H1 (cell line): ENCODE results near the gene MTERF1. TPM values are rescaled to one million over a fixed set of nuclear protein-coding genes. Genes with fewer than 3 reads are reported as not detected.

Source experiments
- CTCF ChIA-PET: fragments of 300-600 bp; sonication (Branson Sonifier 250); formaldehyde crosslinking; loops from one replicate; lab custom pipeline; 2021; ENCODE audit not compliant: partially characterized antibody; lab: Charles Lee
- POLR2A ChIA-PET: fragments of 300-600 bp; sonication (Branson Sonifier 250); formaldehyde crosslinking; loops from one replicate; lab custom pipeline; 2021; ENCODE audit warnings: inconsistent platforms; ENCODE audit not compliant: partially characterized antibody; lab: Charles Lee
- DNase-seq, 2 experiments: peaks; one replicate each; pipeline versions ENCODE4 v3.0.0 to v3.0.0-alpha.2; 2010 to 2022; ENCODE audit warnings: low spot score in 2 of 2, low read depth in 1 of 2, mixed read lengths in 1 of 2
- FAIRE-seq: peaks from 2 replicates; lab custom pipeline; 2011; peaks lifted over from hg19 to GRCh38; lab: Jason Lieb, UNC
- H2AFZ ChIP-seq: 2 replicates; pipeline ENCODE4 v1.8.1; 2012; ENCODE audit warnings: low read length, inconsistent platforms
- H2AK5ac ChIP-seq: 2 replicates; pipeline ENCODE4 v1.6.1; 2013; ENCODE audit warnings: low read depth, low read length
- H2BK120ac ChIP-seq: replicated peaks from 2 replicates; pipeline ENCODE3; 2013; ENCODE audit warnings: low read depth, low read length, inconsistent platforms
- H2BK12ac ChIP-seq: 2 replicates; pipeline ENCODE4 v1.6.1; 2013; ENCODE audit warnings: low read depth, low read length
- H2BK15ac ChIP-seq: 2 replicates; pipeline ENCODE4 v1.6.1; 2013; ENCODE audit warnings: low read length
- H2BK20ac ChIP-seq: 2 replicates; pipeline ENCODE4 v1.6.1; 2013; ENCODE audit warnings: low read length
- H2BK5ac ChIP-seq: 2 replicates; pipeline ENCODE4 v1.6.1; 2013; ENCODE audit warnings: low read depth, low read length
- H3K14ac ChIP-seq: 2 replicates; pipeline ENCODE4 v1.6.1; 2013; ENCODE audit warnings: inconsistent platforms; ENCODE audit not compliant: insufficient read length
- H3K18ac ChIP-seq: 2 replicates; pipeline ENCODE4 v1.6.1; 2013; ENCODE audit warnings: low read length; ENCODE audit errors: extremely low read depth
- H3K23ac ChIP-seq: 2 replicates; pipeline ENCODE4 v1.6.1; 2013; ENCODE audit warnings: inconsistent platforms; ENCODE audit not compliant: insufficient read length
- H3K23me2 ChIP-seq: 2 replicates; pipeline ENCODE4 v1.6.1; 2013; ENCODE audit warnings: low read depth, low read length
- H3K27ac ChIP-seq: 2 replicates; pipeline ENCODE4 v1.6.1; 2011; ENCODE audit warnings: low read depth, low read length, inconsistent platforms
- H3K27me3 ChIP-seq, 4 experiments: replicated peaks in 1 of 4; 1 replicate in 1 of 4; 2 replicates in 3 of 4; pipeline versions ENCODE4 v1.6.1 to v1.8.1; 2011 to 2013; ENCODE audit warnings: low read length in 3 of 4, mild to moderate bottlenecking in 3 of 4, inconsistent platforms in 2 of 4, mixed read lengths in 2 of 4, moderate library complexity in 1 of 4; ENCODE audit not compliant: control insufficient read depth in 3 of 4, insufficient read depth in 3 of 4; ENCODE audit errors: extremely low read depth in 1 of 4
- H3K36me3 ChIP-seq, 4 experiments: 2 replicates each; pipeline versions ENCODE4 v1.6.1 to v1.8.1; 2011 to 2013; ENCODE audit warnings: mild to moderate bottlenecking in 4 of 4, low read length in 3 of 4, moderate library complexity in 2 of 4, control low read depth in 1 of 4, inconsistent platforms in 1 of 4; ENCODE audit not compliant: insufficient read depth in 4 of 4, control insufficient read depth in 2 of 4
- H3K4ac ChIP-seq: replicated peaks from 2 replicates; pipeline ENCODE3; 2013; ENCODE audit warnings: low read length, low read depth, mixed read lengths, inconsistent platforms; ENCODE audit not compliant: insufficient read length
- H3K4me1 ChIP-seq, 4 experiments: replicated peaks in 1 of 4; 1 replicate in 1 of 4; 2 replicates in 3 of 4; pipeline versions ENCODE4 v1.6.1 to v1.8.1; 2011 to 2013; ENCODE audit warnings: low read length in 3 of 4, inconsistent platforms in 2 of 4, mixed read lengths in 1 of 4; ENCODE audit not compliant: insufficient read depth in 4 of 4, control insufficient read depth in 3 of 4
- H3K4me2 ChIP-seq, 2 experiments: 2 replicates each; pipeline versions ENCODE4 v1.6.1 to v1.8.1; 2011 to 2013; ENCODE audit warnings: low read depth in 2 of 2, low read length in 2 of 2, control low read depth in 1 of 2, inconsistent platforms in 1 of 2, mild to moderate bottlenecking in 1 of 2; ENCODE audit not compliant: insufficient read depth in 1 of 2
- H3K4me3 ChIP-seq, 4 experiments: fragments of 200-600, 300-600 bp in 1 of 4; sonication (generic), shearing (Covaris generic), sonication (Bioruptor Twin) in 1 of 4; 2 replicates each; pipeline versions ENCODE4 v1.5.1 to v1.8.1; 2011 to 2016; ENCODE audit warnings: low read length in 4 of 4, low read depth in 3 of 4, control low read depth in 2 of 4, inconsistent platforms in 2 of 4, mild to moderate bottlenecking in 2 of 4, mixed read lengths in 1 of 4, moderate library complexity in 1 of 4; ENCODE audit not compliant: insufficient read depth in 2 of 4; ENCODE audit errors: extremely low read depth in 1 of 4
- H3K56ac ChIP-seq: replicated peaks from 2 replicates; pipeline ENCODE3; 2013; ENCODE audit warnings: low read depth, mild to moderate bottlenecking, mixed read lengths, low read length, inconsistent platforms; ENCODE audit not compliant: insufficient read length
- H3K79me1 ChIP-seq: 2 replicates; pipeline ENCODE4 v1.6.1; 2013; ENCODE audit warnings: low read depth, low read length, control low read depth
- H3K79me2 ChIP-seq, 2 experiments: 2 replicates each; pipeline versions ENCODE4 v1.6.1 to v1.8.1; 2012 to 2013; ENCODE audit warnings: low read length in 2 of 2, mild to moderate bottlenecking in 2 of 2, inconsistent platforms in 1 of 2; ENCODE audit not compliant: insufficient read depth in 2 of 2, control insufficient read depth in 1 of 2
- H3K9ac ChIP-seq, 4 experiments: replicated peaks in 1 of 4; 1 replicate in 1 of 4; 2 replicates in 3 of 4; pipeline versions ENCODE4 v1.6.1 to v1.8.1; 2011 to 2013; ENCODE audit warnings: low read depth in 3 of 4, low read length in 3 of 4, control low read depth in 2 of 4, mild to moderate bottlenecking in 2 of 4, moderate library complexity in 2 of 4, inconsistent platforms in 1 of 4; ENCODE audit errors: extremely low read depth in 1 of 4
- H3K9me3 ChIP-seq, 2 experiments: 2 replicates each; pipeline versions ENCODE4 v1.6.1 to v1.8.1; 2012 to 2013; ENCODE audit warnings: mild to moderate bottlenecking in 2 of 2, moderate library complexity in 2 of 2, control low read depth in 1 of 2, inconsistent platforms in 1 of 2, low read depth in 1 of 2, low read length in 1 of 2, mixed read lengths in 1 of 2; ENCODE audit not compliant: insufficient read depth in 2 of 2
- H4K20me1 ChIP-seq, 2 experiments: replicated peaks in 1 of 2; 2 replicates each; pipeline versions ENCODE3 to v1.8.1; 2011 to 2013; ENCODE audit warnings: inconsistent platforms in 2 of 2, low read length in 2 of 2, mild to moderate bottlenecking in 1 of 2; ENCODE audit not compliant: insufficient read depth in 2 of 2, control insufficient read depth in 1 of 2
- H4K5ac ChIP-seq: 2 replicates; pipeline ENCODE4 v1.6.1; 2013; ENCODE audit warnings: low read length, low read depth, mixed read lengths, inconsistent platforms; ENCODE audit not compliant: insufficient read length
- H4K8ac ChIP-seq: 2 replicates; pipeline ENCODE4 v1.8.0; 2013; ENCODE audit warnings: mild to moderate bottlenecking, moderate library complexity, low read length, inconsistent platforms; ENCODE audit not compliant: insufficient read depth; ENCODE audit errors: extremely low read depth
- H4K91ac ChIP-seq: replicated peaks from 2 replicates; pipeline ENCODE3; 2013; ENCODE audit warnings: low read length, mixed read lengths, inconsistent platforms; ENCODE audit not compliant: insufficient read length
- ATF3 ChIP-seq: IDR thresholded peaks from 2 replicates; pipeline ENCODE4 v1.6.1; 2011; ENCODE audit warnings: low read depth, mild to moderate bottlenecking, low read length; ENCODE audit not compliant: insufficient read depth
- EGR1 ChIP-seq: IDR thresholded peaks from 2 replicates; pipeline ENCODE4 v1.6.1; 2011; ENCODE audit warnings: low read depth, low read length, borderline replicate concordance
- EP300 ChIP-seq, 2 experiments: IDR thresholded peaks; 1 replicate in 1 of 2; 2 replicates in 1 of 2; pipeline ENCODE4 v1.6.1; 2011 to 2012; ENCODE audit warnings: low read depth in 2 of 2, low read length in 2 of 2, mild to moderate bottlenecking in 2 of 2, borderline replicate concordance in 1 of 2, inconsistent platforms in 1 of 2, moderate library complexity in 1 of 2
- GABPA ChIP-seq: IDR thresholded peaks from 2 replicates; pipeline ENCODE4 v1.6.1; 2011; ENCODE audit warnings: mild to moderate bottlenecking, low read length, moderate library complexity, borderline replicate concordance; ENCODE audit not compliant: insufficient read depth
- HDAC6 ChIP-seq: IDR thresholded peaks from one replicate; pipeline ENCODE4 v1.7.1; 2012; ENCODE audit warnings: low read depth, mild to moderate bottlenecking, inconsistent platforms, low read length, moderate library complexity
- MAX ChIP-seq: IDR thresholded peaks from 2 replicates; pipeline ENCODE4 v1.6.1; 2012; ENCODE audit warnings: inconsistent platforms
- TAF7 ChIP-seq: optimal IDR thresholded peaks from 2 replicates; pipeline ENCODE3; 2011; ENCODE audit warnings: low read depth, mild to moderate bottlenecking, inconsistent platforms, low read length, moderate library complexity, borderline replicate concordance
- polyA plus RNA-seq, 7 experiments: library from polyadenylated mRNA; depleted of rRNA in 3 of 7; stranded (reverse) in 5 of 7; unstranded in 2 of 7; fragments of >200 nt in 5 of 7; fragments of 200-250 nt in 2 of 7; gene quantifications; 1 replicate in 5 of 7; 2 replicates in 1 of 7; 4 replicates in 1 of 7; pipeline versions ENCODE4 v1.2.1 to v1.2.3, GENCODE V29; 2011 to 2013; ENCODE audit warnings: missing spikeins in 2 of 7, mixed read lengths in 2 of 7
- total RNA-seq: library from RNA; stranded (reverse); fragmentation: NEBNext Ultra II Directional; extraction: Animal tissue kit (Norgen Biotek cat#: 25700); gene quantifications from 2 replicates; pipeline ENCODE4 v1.2.1, GENCODE V29; 2021

MTERF1 gene
- total and polyA plus RNA-seq, 2 of the 8 experiments (the other 6 are each of a cell fraction or from before 2014, with no cell fraction given), result 4.5 to 12.6 TPM

- Histone ChIP-seq H4K20me1 (no peaks in the 10 kb centered on the region), H2BK15ac (no peak overlapping the region)
- FAIRE-seq, result no peak
These were observed 32.0 kb upstream of the MTERF1 start for GRCh38 chr7:91912494-91912893.

More at GRCh38 chr7:91912494-91912893, 32.0 kb upstream of the MTERF1 start:
- Histone ChIP-seq H2BK120ac (no peak overlapping the region), H3K9ac (no peak overlapping the region), H3K4me1 (no peaks in the 10 kb centered on the region), H2BK12ac (no peak overlapping the region), H4K5ac (no peak overlapping the region), H2BK5ac (no peak overlapping the region), H3K4me3 (no peak overlapping the region), H3K4ac (no peak overlapping the region), H3K36me3 (no peaks in the 10 kb centered on the region), H2BK20ac (no peak overlapping the region), H3K79me1 (no peaks in the 10 kb centered on the region), H2AFZ (no peak overlapping the region), H3K14ac (no peak overlapping the region), H3K27ac (no peak overlapping the region), H3K18ac (no peak overlapping the region), H3K23me2 (no peaks in the 10 kb centered on the region), H3K79me2 (no peaks in the 10 kb centered on the region; a peak in 1 of 4 replicates), H4K8ac (no peak overlapping the region), H4K91ac (no peak overlapping the region), H3K23ac (no peak overlapping the region), H3K4me2 (no peak overlapping the region), H3K56ac (no peak overlapping the region), H3K9me3 (no peaks in the 10 kb centered on the region), H2AK5ac (no peak overlapping the region), H3K27me3 (no peaks in the 10 kb centered on the region)
- ChIA-PET POLR2A (interaction anchor here (1.1 kb wide), 1 partner anchor 60 kb away, joined by 3 read pairs; no protein-coding TSS in a partner anchor), CTCF (no interaction called here)
- TF ChIP-seq GABPA (no peak), EP300 (IDR thresholded peaks at IDR 0.05; ENCODE audit: borderline replicate concordance in 1 of 2, low read depth in 2 of 2, low read length in 2 of 2) (no peak), ATF3 (no peak), HDAC6 (no peak), EGR1 (no peak), MAX (no peak), TAF7 (no peak)
- no peak for DNase-seq
